ENCODE results near the gene TEX29. TPM values are rescaled to one million over a fixed set of nuclear protein-coding genes. Genes with fewer than 3 reads are reported as not detected.

Gene TEX29
- total RNA-seq, 1 donor from 2014 or later, result 1.6 TPM

- DNase-seq (ENCODE audit: low spot score) (no peak), ATAC-seq (no peak)
- intact Hi-C loops (cut with DNase I), result no loop called here
Observed at GRCh38 chr13:111361046-111361872, 40.8 kb downstream of the TEX29 start.

GRCh38 chr13:111361873-111362648 is 41.6 kb downstream of the TEX29 start:
- DNase-seq (ENCODE audit: low spot score) (no peak), ATAC-seq (no peak)
- intact Hi-C loops (cut with DNase I), result no loop called here

GRCh38 chr13:111363121-111363520 is 42.7 kb downstream of the TEX29 start:
- DNase-seq (ENCODE audit: low spot score), result no peak
- intact Hi-C loops (cut with DNase I), result no loop called here

GRCh38 chr13:111363591-111363990 is 43.1 kb downstream of the TEX29 start:
- DNase-seq (ENCODE audit: low spot score) (no peak), ATAC-seq (no peak)
- intact Hi-C loops (cut with DNase I), result no loop called here

More at GRCh38 chr13:111363121-111363520, 42.7 kb downstream of the TEX29 start:
- ATAC-seq, result no peak

- ATAC-seq, result no peak
- intact Hi-C loops (cut with DNase I), result no loop called here
- DNase-seq (ENCODE audit: low spot score), result no peak
Observed at GRCh38 chr13:111365149-111366005, 44.9 kb downstream of the TEX29 start.

GRCh38 chr13:111367340-111367739 is 46.9 kb downstream of the TEX29 start:
- DNase-seq (ENCODE audit: low spot score), result no peak
- intact Hi-C loops (cut with DNase I), result no loop called here
- no peak for ATAC-seq

- intact Hi-C loops (cut with DNase I), result no loop called here
- no peak for DNase-seq (ENCODE audit: low spot score)
- ATAC-seq, result no peak
Observed at GRCh38 chr13:111368091-111368490, 47.6 kb downstream of the TEX29 start.

- ATAC-seq (no peak), DNase-seq (ENCODE audit: low spot score) (no peak)
Observed at GRCh38 chr13:111370147-111370546, 49.7 kb downstream of the TEX29 start.

GRCh38 chr13:111370570-111371535 is 50.4 kb downstream of the TEX29 start:
- ATAC-seq (no peak), DNase-seq (ENCODE audit: low spot score) (no peak)
- intact Hi-C loops (cut with DNase I), result no loop called here

More at GRCh38 chr13:111370147-111370546, 49.7 kb downstream of the TEX29 start:
- intact Hi-C loops (cut with DNase I), result no loop called here

- intact Hi-C loops (cut with DNase I), result no loop called here
- no peak for ATAC-seq
- no peak for DNase-seq (ENCODE audit: low spot score)
Observed at GRCh38 chr13:111371720-111372119, 51.3 kb downstream of the TEX29 start.

GRCh38 chr13:111372651-111373425 is 52.4 kb downstream of the TEX29 start:
- ATAC-seq (no peak), DNase-seq (ENCODE audit: low spot score) (no peak)
- intact Hi-C loops (cut with DNase I), result no loop called here

- no peak for DNase-seq (ENCODE audit: low spot score)
- ATAC-seq, result no peak
- intact Hi-C loops (cut with DNase I), result no loop called here
Observed at GRCh38 chr13:111373486-111373885, 53.0 kb downstream of the TEX29 start.

- ATAC-seq, result no peak
- DNase-seq (ENCODE audit: low spot score), result no peak
- intact Hi-C loops (cut with DNase I), result no loop called here
Observed at GRCh38 chr13:111380431-111380830, 60.0 kb downstream of the TEX29 start.

GRCh38 chr13:111382411-111382810 is 62.0 kb downstream of the TEX29 start:
- DNase-seq (ENCODE audit: low spot score), result no peak
- intact Hi-C loops (cut with DNase I), result no loop called here
- ATAC-seq, result no peak

GRCh38 chr13:111382877-111383276 is 62.4 kb downstream of the TEX29 start:
- no peak for ATAC-seq
- DNase-seq (ENCODE audit: low spot score), result peak; percentile 31
- intact Hi-C loops (cut with DNase I), result no loop called here

- peak; percentile 25 for DNase-seq (ENCODE audit: low spot score)
- ATAC-seq, result no peak
- intact Hi-C loops (cut with DNase I), result no loop called here
Observed at GRCh38 chr13:111383591-111384440, 63.4 kb downstream of the TEX29 start.

Data from sciatic nerve (tissue), 2 donors.